ENCODE data around the gene CTDSPL2. TPM values are rescaled to one million over a fixed set of nuclear protein-coding genes. Genes with fewer than 3 reads are reported as not detected.
"Not testable (repeated sequence)": the region's sequence is repeated elsewhere in the genome, so short reads cannot be mapped to it uniquely, and the experiment has no call there.

Gene CTDSPL2
- total RNA-seq, 1 donor from 2014 or later: 49.5 TPM

- intact Hi-C loops (cut with DNase I): no loop called here
- ATAC-seq: no peak
- DNase-seq (ENCODE audit: low spot score): no peak
Observed at GRCh38 chr15:44471885-44472455, 44.5 kb downstream of the CTDSPL2 start.

- ATAC-seq: no peak
- DNase-seq (ENCODE audit: low spot score): no peak
- intact Hi-C loops (cut with DNase I): no loop called here
Observed at GRCh38 chr15:44479343-44479742, 51.9 kb downstream of the CTDSPL2 start.

- intact Hi-C loops (cut with DNase I): no loop called here
- no peak for ATAC-seq
- DNase-seq (ENCODE audit: low spot score): no peak
Observed at GRCh38 chr15:44482090-44482489, 54.7 kb downstream of the CTDSPL2 start.

GRCh38 chr15:44485880-44486279, 58.5 kb downstream of the CTDSPL2 start:
- intact Hi-C loops (cut with DNase I): no loop called here
- no peak for ATAC-seq
- no peak for DNase-seq (ENCODE audit: low spot score)

GRCh38 chr15:44489464-44489863, 62.0 kb downstream of the CTDSPL2 start:
- DNase-seq (ENCODE audit: low spot score) (no peak), ATAC-seq (no peak)
- intact Hi-C loops (cut with DNase I): no loop called here

GRCh38 chr15:44490622-44491021, 63.2 kb downstream of the CTDSPL2 start:
- DNase-seq (ENCODE audit: low spot score) (no peak), ATAC-seq (no peak)
- intact Hi-C loops (cut with DNase I): no loop called here

- ATAC-seq (no peak), DNase-seq (ENCODE audit: low spot score) (no peak)
- intact Hi-C loops (cut with DNase I): no loop called here
Observed at GRCh38 chr15:44492040-44492439, 64.6 kb downstream of the CTDSPL2 start.

- ATAC-seq (no peak), DNase-seq (ENCODE audit: low spot score) (no peak)
- intact Hi-C loops (cut with DNase I): no loop called here
Observed at GRCh38 chr15:44492672-44493071, 65.2 kb downstream of the CTDSPL2 start.

GRCh38 chr15:44495562-44495961, 68.1 kb downstream of the CTDSPL2 start:
- ATAC-seq (no peak), DNase-seq (ENCODE audit: low spot score) (no peak)
- intact Hi-C loops (cut with DNase I): no loop called here

- intact Hi-C loops (cut with DNase I): no loop called here
- no peak for ATAC-seq
- DNase-seq (ENCODE audit: low spot score): no peak
Observed at GRCh38 chr15:44500555-44500954, 73.1 kb downstream of the CTDSPL2 start.

- DNase-seq (ENCODE audit: low spot score) (no peak), ATAC-seq (peak; percentile 57)
- intact Hi-C loops (cut with DNase I): no loop called here
Observed at GRCh38 chr15:44501768-44502366, 74.4 kb downstream of the CTDSPL2 start.

- no peak for DNase-seq (ENCODE audit: low spot score)
- no peak for ATAC-seq
- intact Hi-C loops (cut with DNase I): no loop called here
Observed at GRCh38 chr15:44516436-44516835, 89.0 kb downstream of the CTDSPL2 start.

GRCh38 chr15:44519537-44519936, 92.1 kb downstream of the CTDSPL2 start:
- intact Hi-C loops (cut with DNase I): no loop called here
- ATAC-seq (no peak), DNase-seq (ENCODE audit: low spot score) (no peak)

- no peak for ATAC-seq
Observed at GRCh38 chr15:44525018-44525417, 97.6 kb downstream of the CTDSPL2 start.

GRCh38 chr15:44527241-44527640, 99.8 kb downstream of the CTDSPL2 start:
- DNase-seq (ENCODE audit: low spot score) (no peak), ATAC-seq (no peak)
- intact Hi-C loops (cut with DNase I): no loop called here

More at GRCh38 chr15:44525018-44525417, 97.6 kb downstream of the CTDSPL2 start:
- intact Hi-C loops (cut with DNase I): no loop called here
- DNase-seq (ENCODE audit: low spot score): no peak

- intact Hi-C loops (cut with DNase I): no loop called here
- no peak for ATAC-seq
- no peak for DNase-seq (ENCODE audit: low spot score)
Observed at GRCh38 chr15:44529864-44530604, 102.6 kb downstream of the CTDSPL2 start.

GRCh38 chr15:44530653-44531052, 103.2 kb downstream of the CTDSPL2 start:
- no peak for DNase-seq (ENCODE audit: low spot score)
- intact Hi-C loops (cut with DNase I): no loop called here
- ATAC-seq: no peak

- intact Hi-C loops (cut with DNase I); ATAC-seq; DNase-seq (ENCODE audit: low spot score): not testable (repeated sequence)
Observed at GRCh38 chr15:44532275-44532674, 104.8 kb downstream of the CTDSPL2 start.

GRCh38 chr15:44532689-44533088, 105.3 kb downstream of the CTDSPL2 start:
- intact Hi-C loops (cut with DNase I): no loop called here
- DNase-seq (ENCODE audit: low spot score): no peak
- ATAC-seq: no peak

GRCh38 chr15:44535092-44535491, 107.7 kb downstream of the CTDSPL2 start:
- DNase-seq (ENCODE audit: low spot score) (no peak), ATAC-seq (no peak)
- intact Hi-C loops (cut with DNase I): no loop called here
